ENCODE measurements around the gene PC.
A peak's percentile ranks its signal among the peaks of the same experiment; 100 is the strongest.
"Not testable (repeated sequence)": the region's sequence is repeated elsewhere in the genome, so short reads cannot be mapped to it uniquely, and the experiment has no call there.

Gene PC

DNA sequence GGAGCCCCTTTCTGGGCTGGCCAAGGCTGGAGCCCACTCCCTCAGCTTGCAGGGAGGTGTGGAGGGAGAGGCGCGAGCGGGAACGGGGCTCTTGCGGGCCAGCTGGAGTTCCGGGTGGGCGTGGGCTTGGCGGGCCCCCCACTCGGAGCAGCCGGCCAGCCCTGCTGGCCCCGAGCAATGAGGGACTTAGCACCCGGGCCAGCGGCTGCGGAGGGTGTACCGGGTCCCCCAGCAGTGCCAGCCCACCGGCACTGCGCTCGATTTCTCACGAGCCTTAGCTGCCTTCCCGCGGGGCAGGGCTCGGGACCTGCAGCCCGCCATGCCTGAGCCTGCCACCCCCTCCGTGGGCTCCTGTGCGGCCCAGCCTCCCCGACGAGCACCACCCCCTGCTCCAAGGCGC lies 30.6 kb upstream of the PC start:
- DNase-seq (ENCODE audit: low read depth); H3K9ac ChIP-seq (ENCODE audit: low read length); H3K4me3 ChIP-seq (ENCODE audit: low read length); H3K36me3 ChIP-seq (ENCODE audit: control insufficient read depth, insufficient read depth, low read length, severe bottlenecking); H3K9me3 ChIP-seq (ENCODE audit: control insufficient read depth, low read length); H3K4me1 ChIP-seq (ENCODE audit: control insufficient read depth, insufficient read depth, low read length): not testable (repeated sequence)
- H3K27me3 ChIP-seq (replicated peaks; ENCODE audit: control insufficient read depth, insufficient read depth, low read length), result peaks cover 13% of the 10 kb centered on the region

DNA sequence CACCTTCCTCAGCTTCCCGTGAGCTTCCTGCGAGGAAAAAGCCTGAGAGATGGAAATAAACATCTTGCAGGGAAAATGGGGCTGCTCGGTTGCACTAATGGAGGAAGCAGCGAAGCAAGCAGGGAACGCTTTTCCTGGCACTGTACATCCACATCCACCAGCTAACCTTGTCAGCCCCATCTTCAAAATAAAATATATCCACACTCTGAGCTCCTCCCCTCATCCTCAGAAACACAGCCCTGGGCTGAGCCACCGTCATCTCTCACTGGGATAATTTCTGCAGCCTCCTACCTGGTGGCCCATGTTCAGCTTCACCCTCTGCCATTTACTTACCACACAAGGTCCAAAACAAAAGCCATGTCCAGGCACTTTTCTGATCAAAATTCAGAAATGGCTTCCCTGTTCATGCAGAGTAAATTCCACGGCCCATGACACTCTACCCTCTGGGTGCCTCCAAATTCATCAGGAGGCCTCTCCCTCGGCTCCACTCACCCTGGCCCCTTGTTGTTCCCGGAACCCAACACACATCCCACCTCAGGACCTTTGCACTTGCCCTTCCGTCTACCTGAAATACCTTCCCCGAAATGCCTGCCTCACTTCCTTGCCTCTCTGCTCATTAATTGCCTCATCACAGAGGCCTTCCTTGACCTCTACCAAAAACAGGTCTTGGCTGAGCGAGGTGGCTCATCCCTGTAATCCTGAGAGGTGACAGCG lies 29.9 kb upstream of the PC start:
- no peaks in the 10 kb centered on the region for H3K9me3 ChIP-seq (ENCODE audit: control insufficient read depth, low read length)
- no peaks in the 10 kb centered on the region for H3K4me1 ChIP-seq (ENCODE audit: control insufficient read depth, insufficient read depth, low read length)
- H3K4me3 ChIP-seq (ENCODE audit: low read length), result no peak overlapping the region
- H3K36me3 ChIP-seq (ENCODE audit: control insufficient read depth, insufficient read depth, low read length, severe bottlenecking), result no peaks in the 10 kb centered on the region
- DNase-seq (ENCODE audit: low read depth), result no peak
- H3K9ac ChIP-seq (ENCODE audit: low read length), result no peak overlapping the region
- H3K27me3 ChIP-seq (replicated peaks; ENCODE audit: control insufficient read depth, insufficient read depth, low read length), result peaks cover 7% of the 10 kb centered on the region

DNA sequence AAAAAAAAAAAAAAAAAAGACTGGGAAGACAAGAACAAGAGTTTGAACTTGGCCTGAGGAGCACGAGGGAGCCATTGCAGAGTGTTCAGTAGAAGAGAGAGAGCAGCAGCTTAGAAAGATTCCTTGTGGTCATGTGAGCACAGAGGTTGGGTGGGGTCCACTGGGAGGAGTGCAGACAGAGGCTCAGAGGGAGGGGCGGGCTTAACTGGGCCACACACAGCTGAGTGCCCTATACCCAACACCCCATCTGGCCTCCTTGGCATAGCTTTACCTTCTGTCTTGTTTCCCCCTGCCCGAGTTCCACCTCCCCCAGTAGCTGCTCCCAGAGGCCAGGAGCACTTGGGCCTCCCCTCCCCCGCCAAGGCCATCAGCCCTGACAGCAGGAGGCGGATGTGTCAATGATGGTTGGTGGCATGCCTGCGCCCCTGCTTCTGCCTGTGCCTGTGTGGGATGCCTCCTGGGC lies 29.0 kb upstream of the PC start:
- Histone ChIP-seq H3K9ac (ENCODE audit: low read length) (no peak overlapping the region), H3K36me3 (ENCODE audit: control insufficient read depth, insufficient read depth, low read length, severe bottlenecking) (no peaks in the 10 kb centered on the region), H3K4me1 (ENCODE audit: control insufficient read depth, insufficient read depth, low read length) (no peaks in the 10 kb centered on the region), H3K27me3 (replicated peaks; ENCODE audit: control insufficient read depth, insufficient read depth, low read length) (peaks cover 4% of the 10 kb centered on the region), H3K4me3 (ENCODE audit: low read length) (no peak overlapping the region), H3K9me3 (ENCODE audit: control insufficient read depth, low read length) (no peaks in the 10 kb centered on the region)
- no peak for DNase-seq (ENCODE audit: low read depth)

GRCh38 chr11:66986178-66986545 lies 28.0 kb upstream of the PC start:
- peaks cover 4% of the 10 kb centered on the region for H3K27me3 ChIP-seq (replicated peaks; ENCODE audit: control insufficient read depth, insufficient read depth, low read length)
- H3K9ac ChIP-seq (ENCODE audit: low read length), result no peak overlapping the region
- H3K4me1 ChIP-seq (ENCODE audit: control insufficient read depth, insufficient read depth, low read length), result peaks cover 5% of the 10 kb centered on the region
- no peak for DNase-seq (ENCODE audit: low read depth)
- H3K9me3 ChIP-seq (ENCODE audit: control insufficient read depth, low read length), result no peaks in the 10 kb centered on the region
- no peaks in the 10 kb centered on the region for H3K36me3 ChIP-seq (ENCODE audit: control insufficient read depth, insufficient read depth, low read length, severe bottlenecking)
- H3K4me3 ChIP-seq (ENCODE audit: low read length), result no peak overlapping the region

- no peak for DNase-seq (ENCODE audit: low read depth)
- no peaks in the 10 kb centered on the region for H3K36me3 ChIP-seq (ENCODE audit: control insufficient read depth, insufficient read depth, low read length, severe bottlenecking)
- peaks cover 4% of the 10 kb centered on the region for H3K27me3 ChIP-seq (replicated peaks; ENCODE audit: control insufficient read depth, insufficient read depth, low read length)
- H3K9me3 ChIP-seq (ENCODE audit: control insufficient read depth, low read length), result no peaks in the 10 kb centered on the region
- no peak overlapping the region for H3K9ac ChIP-seq (ENCODE audit: low read length)
- peaks cover 5% of the 10 kb centered on the region for H3K4me1 ChIP-seq (ENCODE audit: control insufficient read depth, insufficient read depth, low read length)
- no peak overlapping the region for H3K4me3 ChIP-seq (ENCODE audit: low read length)
Observed at GRCh38 chr11:66985508-66986177, 27.5 kb upstream of the PC start.

DNA sequence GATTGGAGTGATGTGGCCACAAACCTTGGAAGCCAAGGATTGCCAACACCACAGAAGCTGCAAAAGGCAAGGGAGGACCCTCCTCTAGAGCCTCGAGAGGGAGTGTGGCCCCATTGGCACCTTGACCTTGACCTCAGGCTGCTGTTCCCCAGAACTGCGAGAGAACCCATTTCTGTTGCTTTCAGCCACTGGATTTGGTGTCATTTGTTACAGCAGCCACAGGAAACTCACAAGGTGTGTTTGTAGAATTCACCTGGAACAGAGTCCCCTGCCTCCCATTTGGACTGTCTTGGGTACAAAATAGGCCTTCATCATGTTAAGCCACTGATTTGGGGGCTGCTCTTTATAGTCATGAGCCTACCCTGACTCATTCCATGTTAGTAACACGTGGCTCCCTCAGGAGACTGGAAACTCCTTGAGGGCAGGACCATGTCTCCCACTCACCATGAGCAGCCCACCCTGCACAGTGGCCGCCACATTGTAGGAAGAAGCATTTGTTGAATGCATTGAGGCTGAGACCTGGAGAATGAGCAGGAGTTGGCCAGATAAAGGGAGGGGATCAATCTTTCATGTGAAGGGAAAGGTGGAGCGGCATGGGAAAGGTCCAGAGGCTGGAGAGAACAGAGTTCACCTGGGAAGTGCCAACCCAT lies 25.2 kb upstream of the PC start:
- Histone ChIP-seq H3K4me3 (ENCODE audit: low read length) (no peak overlapping the region), H3K9ac (ENCODE audit: low read length) (no peak overlapping the region), H3K4me1 (ENCODE audit: control insufficient read depth, insufficient read depth, low read length) (peaks cover 5% of the 10 kb centered on the region), H3K9me3 (ENCODE audit: control insufficient read depth, low read length) (peaks cover 12% of the 10 kb centered on the region), H3K36me3 (ENCODE audit: control insufficient read depth, insufficient read depth, low read length, severe bottlenecking) (no peaks in the 10 kb centered on the region), H3K27me3 (replicated peaks; ENCODE audit: control insufficient read depth, insufficient read depth, low read length) (peaks cover 4% of the 10 kb centered on the region)
- no peak for DNase-seq (ENCODE audit: low read depth)

- Histone ChIP-seq H3K27me3 (replicated peaks; ENCODE audit: control insufficient read depth, insufficient read depth, low read length) (peaks cover 4% of the 10 kb centered on the region), H3K9ac (ENCODE audit: low read length) (no peak overlapping the region), H3K9me3 (ENCODE audit: control insufficient read depth, low read length) (peaks cover 12% of the 10 kb centered on the region), H3K4me3 (ENCODE audit: low read length) (no peak overlapping the region), H3K36me3 (ENCODE audit: control insufficient read depth, insufficient read depth, low read length, severe bottlenecking) (no peaks in the 10 kb centered on the region), H3K4me1 (ENCODE audit: control insufficient read depth, insufficient read depth, low read length) (peaks cover 5% of the 10 kb centered on the region)
- peak; percentile 93 for DNase-seq (ENCODE audit: low read depth)
Observed at GRCh38 chr11:66981976-66982578, 23.9 kb upstream of the PC start.

DNA sequence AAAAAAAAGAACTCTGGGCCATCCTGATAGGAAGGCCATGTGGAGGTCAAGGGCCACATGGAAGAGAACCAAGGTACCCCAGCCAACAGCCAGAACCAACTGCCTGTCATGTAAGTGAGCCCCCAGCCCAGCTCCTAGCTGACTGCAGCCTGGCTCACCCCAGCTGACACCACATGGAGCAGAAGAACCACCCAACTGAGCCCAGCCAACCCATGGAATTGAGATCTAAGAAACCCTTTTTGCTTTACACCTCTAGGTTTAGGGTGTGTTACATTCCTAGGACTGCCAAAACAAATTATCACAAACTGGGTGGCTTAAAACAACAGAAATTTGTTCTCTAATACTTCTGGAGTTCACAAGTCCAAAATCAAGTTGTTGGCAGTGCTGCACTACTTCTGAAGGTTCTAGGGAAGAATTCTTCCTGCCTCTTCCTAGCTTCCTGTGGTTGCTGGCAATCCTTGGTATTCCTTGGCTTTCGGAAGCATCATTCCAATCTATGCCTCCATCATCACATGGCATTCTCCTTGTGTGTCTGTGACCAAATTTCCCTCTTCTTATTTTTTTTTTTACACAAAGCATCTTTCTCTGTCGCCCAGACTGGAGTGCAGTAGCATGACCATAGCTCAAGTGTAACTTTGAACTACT lies 21.3 kb upstream of the PC start:
- H3K27me3 ChIP-seq (replicated peaks; ENCODE audit: control insufficient read depth, insufficient read depth, low read length), result no peaks in the 10 kb centered on the region

GRCh38 chr11:66978717-66979116 lies 20.5 kb upstream of the PC start:
- H3K36me3 ChIP-seq (ENCODE audit: control insufficient read depth, insufficient read depth, low read length, severe bottlenecking), result no peaks in the 10 kb centered on the region
- H3K4me3 ChIP-seq (ENCODE audit: low read length), result no peak overlapping the region
- H3K9me3 ChIP-seq (ENCODE audit: control insufficient read depth, low read length), result peaks cover 12% of the 10 kb centered on the region
- DNase-seq (ENCODE audit: low read depth), result no peak
- H3K4me1 ChIP-seq (ENCODE audit: control insufficient read depth, insufficient read depth, low read length), result peaks cover 15% of the 10 kb centered on the region
- H3K27me3 ChIP-seq (replicated peaks; ENCODE audit: control insufficient read depth, insufficient read depth, low read length), result no peaks in the 10 kb centered on the region
- no peak overlapping the region for H3K9ac ChIP-seq (ENCODE audit: low read length)

More for the DNA sequence above, 21.3 kb upstream of the PC start:
- Histone ChIP-seq H3K9ac (ENCODE audit: low read length) (no peak overlapping the region), H3K9me3 (ENCODE audit: control insufficient read depth, low read length) (peaks cover 12% of the 10 kb centered on the region), H3K4me1 (ENCODE audit: control insufficient read depth, insufficient read depth, low read length) (peaks cover 8% of the 10 kb centered on the region), H3K36me3 (ENCODE audit: control insufficient read depth, insufficient read depth, low read length, severe bottlenecking) (no peaks in the 10 kb centered on the region), H3K4me3 (ENCODE audit: low read length) (no peak overlapping the region)
- no peak for DNase-seq (ENCODE audit: low read depth)

- peaks cover 12% of the 10 kb centered on the region for H3K9me3 ChIP-seq (ENCODE audit: control insufficient read depth, low read length)
Observed at GRCh38 chr11:66978229-66978628, 20.0 kb upstream of the PC start.

DNA sequence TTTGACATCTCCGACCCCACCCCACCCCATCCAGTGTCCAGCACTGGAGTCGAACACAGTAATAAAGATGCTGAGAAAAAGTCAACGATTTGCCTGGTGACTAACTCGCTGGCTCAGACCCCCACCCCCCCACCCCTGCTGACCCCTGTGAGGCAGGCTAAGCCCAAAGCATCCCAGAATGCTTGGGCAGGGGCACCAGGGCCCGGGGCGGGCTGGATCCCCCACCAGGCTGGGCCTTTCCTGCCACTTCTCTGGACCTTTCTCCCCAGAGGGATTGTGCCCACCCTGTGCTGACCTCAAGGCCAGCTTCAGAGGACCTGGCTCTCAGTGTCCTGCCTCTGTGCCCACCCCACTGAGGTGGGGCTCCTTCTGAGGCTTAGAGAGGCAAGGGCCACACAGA lies 18.7 kb upstream of the PC start:
- no peak for DNase-seq (ENCODE audit: low read depth)
- no peaks in the 10 kb centered on the region for H3K36me3 ChIP-seq (ENCODE audit: control insufficient read depth, insufficient read depth, low read length, severe bottlenecking)
- peaks cover 19% of the 10 kb centered on the region for H3K4me1 ChIP-seq (ENCODE audit: control insufficient read depth, insufficient read depth, low read length)
- H3K9me3 ChIP-seq (ENCODE audit: control insufficient read depth, low read length), result peaks cover 12% of the 10 kb centered on the region
- no peak overlapping the region for H3K9ac ChIP-seq (ENCODE audit: low read length)
- H3K4me3 ChIP-seq (ENCODE audit: low read length), result no peak overlapping the region
- H3K27me3 ChIP-seq (replicated peaks; ENCODE audit: control insufficient read depth, insufficient read depth, low read length), result no peaks in the 10 kb centered on the region

More at GRCh38 chr11:66978229-66978628, 20.0 kb upstream of the PC start:
- H3K4me1 ChIP-seq (ENCODE audit: control insufficient read depth, insufficient read depth, low read length), result peaks cover 16% of the 10 kb centered on the region
- no peak overlapping the region for H3K4me3 ChIP-seq (ENCODE audit: low read length)
- no peaks in the 10 kb centered on the region for H3K27me3 ChIP-seq (replicated peaks; ENCODE audit: control insufficient read depth, insufficient read depth, low read length)
- no peak for DNase-seq (ENCODE audit: low read depth)
- H3K36me3 ChIP-seq (ENCODE audit: control insufficient read depth, insufficient read depth, low read length, severe bottlenecking), result no peaks in the 10 kb centered on the region
- H3K9ac ChIP-seq (ENCODE audit: low read length), result no peak overlapping the region
